ENCODE results near the gene ATP2A3. TPM values are rescaled to one million over a fixed set of nuclear protein-coding genes. Genes with fewer than 3 reads are reported as not detected.

ATP2A3 gene
- polyA plus RNA-seq, 3 donors, result 6.9 to 46.5 (median 9.5) TPM

DNA sequence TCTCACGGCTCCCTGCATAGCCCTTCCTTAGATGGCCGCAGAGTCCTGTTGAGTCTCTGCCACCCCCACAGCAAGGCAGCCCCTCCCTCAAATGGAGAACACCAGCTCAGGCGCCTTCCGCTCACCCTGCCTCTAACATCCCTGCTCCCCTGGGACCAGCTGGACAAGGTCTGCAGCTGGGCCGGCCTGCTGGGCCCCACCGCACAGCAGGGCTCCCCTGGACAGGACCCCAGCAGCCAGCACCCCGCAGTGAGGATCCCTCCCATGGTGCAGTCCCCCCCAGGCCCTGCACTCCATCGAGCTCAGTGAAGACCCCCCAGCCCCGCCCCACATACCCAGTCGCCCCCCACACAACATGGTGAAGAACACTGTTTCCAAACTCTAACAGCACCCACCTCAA is 10.2 kb downstream of the ATP2A3 start:
- Histone ChIP-seq H3K79me2 (ENCODE audit: insufficient read depth, low read length) (peaks cover 51% of the 10 kb centered on the region), H3K4me2 (replicated peaks; ENCODE audit: extremely low read depth, low read length, poor library complexity, severe bottlenecking) (no peak overlapping the region), H3K4me3 (replicated peaks in 1 of 3; ENCODE audit: low read depth in 2 of 3, low read length in 3 of 3) (no peak overlapping the region), H2AFZ (ENCODE audit: insufficient read depth, low read depth, low read length, poor library complexity, severe bottlenecking) (no peak overlapping the region), H3K36me3 (replicated peaks in 1 of 2; ENCODE audit: control insufficient read depth in 1 of 2, insufficient read depth in 2 of 2, low read length in 2 of 2) (peaks cover 27 to 57% of the 10 kb centered on the region in 2 donors), H4K20me1 (ENCODE audit: insufficient read depth, low read length) (peaks cover 36% of the 10 kb centered on the region), H3K27ac (ENCODE audit: low read depth in 1 of 2, low read length in 2 of 2) (no peak overlapping the region), H3K27me3 (ENCODE audit: control insufficient read depth in 2 of 2, insufficient read depth in 2 of 2, low read length in 2 of 2) (no peaks in the 10 kb centered on the region), H3K9ac (ENCODE audit: insufficient read depth, low read length, poor library complexity, severe bottlenecking) (no peak overlapping the region), H3K9me3 (replicated peaks in 1 of 2; ENCODE audit: control insufficient read depth in 1 of 2, insufficient read depth in 1 of 2, low read length in 2 of 2) (no peaks in the 10 kb centered on the region), H3K4me1 (ENCODE audit: control insufficient read depth in 1 of 2, insufficient read depth in 2 of 2, low read length in 2 of 2) (peaks cover 0 to under 1% of the 10 kb centered on the region in 2 donors)
- H3K27ac Mint-ChIP-seq, result peak overlapping the region in 1 of 7 donors; percentile 26
- no peak for DNase-seq
- peaks cover 45 to 64% of the 10 kb centered on the region in 2 donors for H3K36me3 Mint-ChIP-seq
- intact Hi-C loops (cut with micrococcal nuclease), result no loop called here
- TF ChIP-seq, protein P1, sequence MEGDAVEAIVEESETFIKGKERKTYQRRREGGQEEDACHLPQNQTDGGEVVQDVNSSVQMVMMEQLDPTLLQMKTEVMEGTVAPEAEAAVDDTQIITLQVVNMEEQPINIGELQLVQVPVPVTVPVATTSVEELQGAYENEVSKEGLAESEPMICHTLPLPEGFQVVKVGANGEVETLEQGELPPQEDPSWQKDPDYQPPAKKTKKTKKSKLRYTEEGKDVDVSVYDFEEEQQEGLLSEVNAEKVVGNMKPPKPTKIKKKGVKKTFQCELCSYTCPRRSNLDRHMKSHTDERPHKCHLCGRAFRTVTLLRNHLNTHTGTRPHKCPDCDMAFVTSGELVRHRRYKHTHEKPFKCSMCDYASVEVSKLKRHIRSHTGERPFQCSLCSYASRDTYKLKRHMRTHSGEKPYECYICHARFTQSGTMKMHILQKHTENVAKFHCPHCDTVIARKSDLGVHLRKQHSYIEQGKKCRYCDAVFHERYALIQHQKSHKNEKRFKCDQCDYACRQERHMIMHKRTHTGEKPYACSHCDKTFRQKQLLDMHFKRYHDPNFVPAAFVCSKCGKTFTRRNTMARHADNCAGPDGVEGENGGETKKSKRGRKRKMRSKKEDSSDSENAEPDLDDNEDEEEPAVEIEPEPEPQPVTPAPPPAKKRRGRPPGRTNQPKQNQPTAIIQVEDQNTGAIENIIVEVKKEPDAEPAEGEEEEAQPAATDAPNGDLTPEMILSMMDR (IDR thresholded peaks at IDR 0.05), result no peak
- H3K27me3 Mint-ChIP-seq (ENCODE audit: low read depth in 3 of 3), result no peaks in the 10 kb centered on the region
- peaks cover 11% of the 10 kb centered on the region for H3K4me1 Mint-ChIP-seq
- no peaks in the 10 kb centered on the region for H3K9me3 Mint-ChIP-seq
- H3K4me3 Mint-ChIP-seq, result no peak overlapping the region
- 97% methylated on average over 6 of the region's 10 CpGs for WGBS (ENCODE audit: insufficient coverage)

DNA sequence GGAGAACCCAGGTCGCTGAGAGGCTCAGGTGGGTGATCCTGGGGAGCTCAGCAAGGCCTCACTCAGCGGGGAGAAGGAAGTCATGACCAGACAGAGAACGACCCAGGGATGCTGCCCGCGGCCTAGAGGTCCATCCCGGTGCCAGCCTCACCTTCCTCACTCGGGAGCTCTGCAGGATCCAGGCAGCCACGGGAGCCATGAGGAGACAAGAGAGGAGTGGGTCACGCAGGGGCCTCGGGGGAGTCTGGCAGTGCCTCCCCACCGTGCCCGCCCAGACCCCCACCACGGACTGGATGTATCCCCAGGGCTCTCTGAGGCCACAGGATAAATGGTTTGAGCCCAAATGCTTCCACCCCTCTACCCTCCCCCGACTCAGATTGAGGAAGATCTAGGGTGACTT is 10.7 kb downstream of the ATP2A3 start:
- H3K4me1 Mint-ChIP-seq, result peaks cover 10% of the 10 kb centered on the region
- no peaks in the 10 kb centered on the region for H3K4me1 ChIP-seq (ENCODE audit: control insufficient read depth in 1 of 2, insufficient read depth in 2 of 2, low read length in 2 of 2)
- H3K4me2 ChIP-seq (replicated peaks; ENCODE audit: extremely low read depth, low read length, poor library complexity, severe bottlenecking), result no peak overlapping the region
- H3K27ac ChIP-seq (ENCODE audit: low read depth in 1 of 2, low read length in 2 of 2), result peak overlapping the region in 1 of 2 donors; percentile 31
- DNase-seq, result no peak
- 91% methylated on average over 8 of the region's 14 CpGs for WGBS (ENCODE audit: insufficient coverage)
- H3K9me3 Mint-ChIP-seq, result no peaks in the 10 kb centered on the region
- intact Hi-C loops (cut with micrococcal nuclease), result no loop called here
- H3K9ac ChIP-seq (ENCODE audit: insufficient read depth, low read length, poor library complexity, severe bottlenecking), result no peak overlapping the region
- no peak overlapping the region for H3K4me3 Mint-ChIP-seq
- no peaks in the 10 kb centered on the region for H3K27me3 ChIP-seq (ENCODE audit: control insufficient read depth in 2 of 2, insufficient read depth in 2 of 2, low read length in 2 of 2)
- H3K36me3 ChIP-seq (replicated peaks in 1 of 2; ENCODE audit: control insufficient read depth in 1 of 2, insufficient read depth in 2 of 2, low read length in 2 of 2), result peaks cover 28 to 62% of the 10 kb centered on the region in 2 donors
- no peak overlapping the region for H3K4me3 ChIP-seq (replicated peaks in 1 of 3; ENCODE audit: low read depth in 2 of 3, low read length in 3 of 3)
- peaks cover 46 to 69% of the 10 kb centered on the region in 2 donors for H3K36me3 Mint-ChIP-seq
- no peaks in the 10 kb centered on the region for H3K9me3 ChIP-seq (replicated peaks in 1 of 2; ENCODE audit: control insufficient read depth in 1 of 2, insufficient read depth in 1 of 2, low read length in 2 of 2)
- H3K79me2 ChIP-seq (ENCODE audit: insufficient read depth, low read length), result peaks cover 49% of the 10 kb centered on the region
- TF ChIP-seq, protein P1 (IDR thresholded peaks at IDR 0.05), result no peak
- peaks cover 36% of the 10 kb centered on the region for H4K20me1 ChIP-seq (ENCODE audit: insufficient read depth, low read length)
- no peak overlapping the region for H2AFZ ChIP-seq (ENCODE audit: insufficient read depth, low read depth, low read length, poor library complexity, severe bottlenecking)
- H3K27me3 Mint-ChIP-seq (ENCODE audit: low read depth in 3 of 3), result no peaks in the 10 kb centered on the region
- peak overlapping the region in 1 of 7 donors; percentile 68 for H3K27ac Mint-ChIP-seq

Data from CD14-positive monocyte (primary cell).